Measurements from ENCODE around the gene PRMT5.

The PRMT5 gene

DNA sequence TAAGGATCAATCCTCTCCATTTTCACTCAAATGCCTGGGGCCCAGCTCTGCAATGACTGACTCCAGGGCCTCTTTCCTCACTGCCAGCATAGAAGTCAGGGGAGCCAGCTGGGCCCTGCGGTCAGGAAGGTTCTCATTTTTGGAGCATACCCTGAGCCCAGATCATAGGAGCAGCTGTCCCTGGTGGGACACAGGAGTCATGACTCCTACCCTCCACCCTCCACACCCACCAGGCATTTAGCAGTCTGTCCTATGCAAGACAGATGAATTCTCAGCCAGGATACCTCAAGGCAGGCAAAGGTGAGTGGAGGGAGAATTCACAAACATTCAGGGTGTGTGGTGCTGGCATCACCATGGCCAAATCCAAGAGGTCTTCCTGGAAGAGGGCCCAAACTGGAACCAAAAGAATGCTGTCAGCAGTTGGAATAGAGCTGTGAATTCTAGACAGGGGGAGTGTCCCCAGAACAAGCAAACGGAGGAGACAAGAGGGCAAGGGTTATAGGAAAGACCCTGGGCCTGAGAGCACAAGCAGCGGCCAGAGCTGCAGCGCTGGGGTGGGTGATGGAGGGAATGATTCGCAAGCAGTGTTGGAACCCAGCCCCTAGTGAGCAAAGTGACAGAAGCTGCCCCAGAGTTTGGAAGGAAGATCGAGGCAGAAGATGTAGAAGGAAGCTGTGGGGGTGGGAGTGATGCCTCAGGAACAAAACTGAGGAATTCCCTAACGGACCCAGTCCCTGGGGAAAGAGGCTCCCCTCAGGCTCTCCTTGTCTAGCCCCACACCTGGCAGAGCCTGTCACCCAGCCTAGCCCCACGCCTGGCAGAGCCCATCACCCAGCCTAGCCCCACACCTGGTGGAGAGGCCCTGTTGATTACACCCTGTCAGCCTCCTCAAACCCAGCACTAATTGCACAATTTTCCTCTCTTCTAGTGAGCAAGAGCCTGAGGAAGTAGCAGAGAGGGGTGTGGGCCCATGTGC, 50.6 kb downstream of the PRMT5 start:
- in situ Hi-C loops (cut with MboI; ENCODE audit: low sequenced_read_pairs), result no loop called here

DNA sequence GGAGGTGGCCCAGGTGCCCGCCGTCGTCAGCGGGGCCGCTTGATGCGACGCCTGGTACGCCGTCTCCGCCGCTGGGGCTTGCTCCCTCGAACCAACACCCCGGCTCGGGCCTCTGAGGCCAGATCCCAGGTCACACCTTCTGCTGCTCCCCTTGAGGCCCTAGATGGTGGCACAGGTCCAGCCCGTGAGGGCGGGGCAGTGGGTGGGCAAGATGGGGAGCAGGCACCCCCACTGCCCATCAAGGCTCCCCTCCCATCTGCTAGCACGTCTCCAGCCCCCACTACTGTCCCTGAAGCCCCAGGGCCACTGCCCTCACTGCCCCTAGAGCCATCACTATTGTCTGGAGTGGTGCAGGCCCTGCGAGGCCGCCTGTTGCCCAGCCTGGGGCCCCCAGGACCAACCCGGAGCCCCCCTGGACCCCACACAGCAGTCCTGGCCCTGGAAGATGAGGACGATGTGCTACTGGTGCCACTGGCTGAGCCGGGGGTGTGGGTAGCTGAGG, 52.1 kb downstream of the PRMT5 start:
- in situ Hi-C loops (cut with MboI; ENCODE audit: low sequenced_read_pairs), result no loop called here

DNA sequence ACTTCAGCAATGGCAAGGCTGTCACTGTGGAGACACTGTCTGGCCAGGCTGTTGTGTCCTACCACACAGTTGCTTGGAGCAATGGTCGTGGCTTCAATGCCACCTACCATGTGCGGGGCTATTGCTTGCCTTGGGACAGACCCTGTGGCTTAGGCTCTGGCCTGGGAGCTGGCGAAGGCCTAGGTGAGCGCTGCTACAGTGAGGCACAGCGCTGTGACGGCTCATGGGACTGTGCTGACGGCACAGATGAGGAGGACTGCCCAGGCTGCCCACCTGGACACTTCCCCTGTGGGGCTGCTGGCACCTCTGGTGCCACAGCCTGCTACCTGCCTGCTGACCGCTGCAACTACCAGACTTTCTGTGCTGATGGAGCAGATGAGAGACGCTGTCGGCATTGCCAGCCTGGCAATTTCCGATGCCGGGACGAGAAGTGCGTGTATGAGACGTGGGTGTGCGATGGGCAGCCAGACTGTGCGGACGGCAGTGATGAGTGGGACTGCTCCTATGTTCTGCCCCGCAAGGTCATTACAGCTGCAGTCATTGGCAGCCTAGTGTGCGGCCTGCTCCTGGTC, 53.3 kb downstream of the PRMT5 start:
- in situ Hi-C loops (cut with MboI; ENCODE audit: low sequenced_read_pairs), result no loop called here

DNA sequence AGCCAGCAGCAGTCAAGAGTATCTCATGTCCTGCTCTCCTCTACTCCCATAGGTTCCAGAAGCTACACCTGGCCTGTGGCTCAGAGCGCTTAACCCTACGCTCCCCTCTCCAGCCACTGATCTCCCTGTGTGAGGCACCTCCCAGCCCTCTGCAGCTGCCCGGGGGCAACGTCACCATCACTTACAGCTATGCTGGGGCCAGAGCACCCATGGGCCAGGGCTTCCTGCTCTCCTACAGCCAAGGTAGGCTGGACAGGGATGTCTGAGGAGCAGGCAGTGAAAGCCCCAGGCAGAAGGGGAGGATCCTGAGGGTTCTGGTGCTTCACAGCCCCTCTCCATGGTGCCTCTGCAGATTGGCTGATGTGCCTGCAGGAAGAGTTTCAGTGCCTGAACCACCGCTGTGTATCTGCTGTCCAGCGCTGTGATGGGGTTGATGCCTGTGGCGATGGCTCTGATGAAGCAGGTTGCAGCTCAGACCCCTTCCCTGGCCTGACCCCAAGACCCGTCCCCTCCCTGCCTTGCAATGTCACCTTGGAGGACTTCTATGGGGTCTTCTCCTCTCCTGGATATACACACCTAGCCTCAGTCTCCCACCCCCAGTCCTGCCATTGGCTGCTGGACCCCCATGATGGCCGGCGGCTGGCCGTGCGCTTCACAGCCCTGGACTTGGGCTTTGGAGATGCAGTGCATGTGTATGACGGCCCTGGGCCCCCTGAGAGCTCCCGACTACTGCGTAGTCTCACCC, 54.0 kb downstream of the PRMT5 start:
- in situ Hi-C loops (cut with MboI; ENCODE audit: low sequenced_read_pairs), result no loop called here

DNA sequence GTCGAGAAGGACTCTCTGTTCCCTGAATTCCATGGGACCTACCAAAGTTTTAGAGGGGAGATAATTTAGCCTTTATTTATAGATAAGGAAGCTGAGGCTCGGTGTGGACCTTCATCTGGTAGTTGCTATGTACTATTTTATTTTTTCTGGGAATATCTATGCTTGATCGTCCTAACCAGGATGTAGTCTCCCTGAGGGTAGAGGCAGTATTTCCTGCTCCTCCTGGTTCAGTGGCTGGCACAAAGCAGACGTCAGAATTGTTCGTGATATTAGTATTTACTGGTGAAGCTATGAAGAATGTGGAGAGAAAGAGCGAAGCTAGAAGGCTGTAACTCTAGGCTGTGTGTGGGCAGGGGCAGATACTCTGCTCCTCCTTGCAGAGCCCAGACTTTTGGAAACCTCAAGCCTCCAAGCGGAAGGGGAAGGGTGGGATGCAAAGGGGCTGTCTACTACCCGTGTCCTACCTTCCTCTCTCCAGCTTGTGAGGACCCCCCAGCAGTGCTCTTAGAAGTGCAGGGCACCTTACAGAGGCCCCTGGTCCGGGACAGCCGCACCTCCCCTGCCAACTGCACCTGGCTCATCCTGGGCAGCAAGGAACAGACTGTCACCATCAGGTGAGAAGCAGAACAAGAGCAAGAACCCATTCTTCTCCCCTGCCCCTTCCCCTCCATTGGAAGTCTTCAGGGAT, 56.2 kb downstream of the PRMT5 start:
- in situ Hi-C loops (cut with MboI; ENCODE audit: low sequenced_read_pairs), result no loop called here

DNA sequence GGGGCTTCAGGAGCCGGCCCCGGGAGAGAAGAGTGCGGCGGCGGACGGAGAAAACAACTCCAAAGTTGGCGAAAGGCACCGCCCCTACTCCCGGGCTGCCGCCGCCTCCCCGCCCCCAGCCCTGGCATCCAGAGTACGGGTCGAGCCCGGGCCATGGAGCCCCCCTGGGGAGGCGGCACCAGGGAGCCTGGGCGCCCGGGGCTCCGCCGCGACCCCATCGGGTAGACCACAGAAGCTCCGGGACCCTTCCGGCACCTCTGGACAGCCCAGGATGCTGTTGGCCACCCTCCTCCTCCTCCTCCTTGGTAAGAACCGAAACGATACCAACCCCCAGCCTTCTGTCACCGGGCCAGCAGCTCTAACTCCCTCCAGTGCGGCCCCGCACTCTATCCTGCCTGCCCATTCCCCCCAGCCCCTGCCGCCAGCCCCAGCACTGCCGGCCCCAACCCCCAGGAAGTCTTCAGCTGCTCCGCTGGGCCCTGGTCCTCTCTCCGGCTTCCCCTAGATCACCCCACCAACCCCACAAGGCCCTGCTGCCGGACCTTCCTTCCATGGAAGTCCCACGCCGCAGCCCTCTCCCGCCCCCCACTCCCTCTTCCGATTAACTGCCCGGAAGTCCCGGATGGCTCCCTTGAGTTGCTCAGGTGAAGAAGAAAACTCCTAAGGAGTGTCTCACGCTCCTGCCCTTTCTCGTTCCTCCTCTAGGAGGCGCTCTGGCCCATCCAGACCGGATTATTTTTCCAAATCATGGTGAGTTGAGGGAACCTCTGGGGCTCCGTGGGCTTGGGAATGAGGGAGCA, 56.9 kb downstream of the PRMT5 start:
- in situ Hi-C loops (cut with MboI; ENCODE audit: low sequenced_read_pairs), result no loop called here

DNA sequence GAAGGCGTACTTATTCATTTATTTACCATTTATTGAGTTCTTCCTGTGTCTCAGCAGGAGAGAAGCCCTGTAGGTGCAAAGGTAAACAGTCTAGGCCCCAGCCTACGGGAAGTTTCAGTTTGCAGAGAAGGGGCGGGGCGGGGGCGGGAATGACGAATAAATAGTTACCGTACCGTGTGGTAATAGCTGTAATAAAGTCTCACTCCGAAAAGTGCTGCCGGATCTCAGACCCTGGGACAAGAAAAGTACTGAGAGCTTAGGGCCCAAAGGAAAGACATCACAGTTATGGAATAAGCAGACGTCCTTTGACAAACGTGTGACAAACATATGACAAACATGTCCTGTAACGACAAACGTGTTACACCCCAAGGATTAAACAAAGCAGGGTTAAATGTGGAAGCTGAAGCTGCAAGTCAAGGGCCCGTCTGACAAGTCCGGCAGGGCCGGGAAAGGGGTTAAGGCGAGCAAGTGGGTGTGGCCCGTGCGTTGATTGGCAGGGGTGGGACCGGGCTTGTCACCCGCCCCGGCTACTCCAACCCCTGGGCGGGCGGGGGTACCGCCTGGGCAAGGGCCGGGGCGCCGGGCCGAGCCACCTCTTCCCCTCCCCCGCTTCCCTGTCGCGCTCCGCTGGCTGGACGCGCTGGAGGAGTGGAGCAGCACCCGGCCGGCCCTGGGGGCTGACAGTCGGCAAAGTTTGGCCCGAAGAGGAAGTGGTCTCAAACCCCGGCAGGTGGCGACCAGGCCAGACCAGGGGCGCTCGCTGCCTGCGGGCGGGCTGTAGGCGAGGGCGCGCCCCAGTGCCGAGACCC, 57.7 kb downstream of the PRMT5 start, which contains the start of gene LRP10:
TSS of gene LRP10 (plus strand) at position 517 of the 809 bp plus-strand sequence. CDS start 564 bp downstream, outside the sequence.
- in situ Hi-C loops (cut with MboI; ENCODE audit: low sequenced_read_pairs), result no loop called here

DNA sequence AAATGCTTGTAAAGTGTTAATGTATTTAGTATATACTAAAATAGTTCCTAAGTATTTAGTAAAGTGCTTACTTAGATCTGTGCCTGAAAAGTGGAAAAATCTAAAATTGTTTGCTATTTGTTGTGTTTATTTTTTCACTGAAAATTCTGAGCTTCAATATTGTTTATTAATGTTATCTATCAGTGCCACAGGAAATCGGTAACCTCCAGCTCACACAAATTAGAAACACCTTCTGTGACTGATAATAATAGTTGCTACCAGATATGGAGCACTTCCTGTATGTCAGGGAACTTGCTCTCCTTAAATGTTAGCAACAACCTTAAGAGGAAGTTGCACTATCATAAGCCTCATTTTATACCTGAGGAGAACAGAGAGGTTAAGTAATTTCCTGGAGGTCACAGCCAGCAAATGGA, 58.4 kb downstream of the PRMT5 start:
- in situ Hi-C loops (cut with MboI; ENCODE audit: low sequenced_read_pairs), result no loop called here

Data from hTERT RPE-1 (cell line).